Lower leg skin (tissue), 3 donors: ENCODE results near the gene PLEKHJ1.

ENCODE experiments used
- POLR2A ChIP-seq, 2 donors: fragments of 450-650 bp; IDR thresholded peaks; one replicate each; pipeline ENCODE4 v1.6.1; 2016 to 2017; ENCODE audit warnings: antibody characterized with exemption in 2 of 2, mild to moderate bottlenecking in 1 of 2, moderate library complexity in 1 of 2
- TF ChIP-seq, protein P1 (sequence below), 3 donors: fragments of 450-650 bp; IDR thresholded peaks; one replicate each; pipeline ENCODE4 v1.5.1; 2016; ENCODE audit warnings: antibody characterized with exemption in 3 of 3, mild to moderate bottlenecking in 3 of 3, moderate library complexity in 2 of 3

DNA sequence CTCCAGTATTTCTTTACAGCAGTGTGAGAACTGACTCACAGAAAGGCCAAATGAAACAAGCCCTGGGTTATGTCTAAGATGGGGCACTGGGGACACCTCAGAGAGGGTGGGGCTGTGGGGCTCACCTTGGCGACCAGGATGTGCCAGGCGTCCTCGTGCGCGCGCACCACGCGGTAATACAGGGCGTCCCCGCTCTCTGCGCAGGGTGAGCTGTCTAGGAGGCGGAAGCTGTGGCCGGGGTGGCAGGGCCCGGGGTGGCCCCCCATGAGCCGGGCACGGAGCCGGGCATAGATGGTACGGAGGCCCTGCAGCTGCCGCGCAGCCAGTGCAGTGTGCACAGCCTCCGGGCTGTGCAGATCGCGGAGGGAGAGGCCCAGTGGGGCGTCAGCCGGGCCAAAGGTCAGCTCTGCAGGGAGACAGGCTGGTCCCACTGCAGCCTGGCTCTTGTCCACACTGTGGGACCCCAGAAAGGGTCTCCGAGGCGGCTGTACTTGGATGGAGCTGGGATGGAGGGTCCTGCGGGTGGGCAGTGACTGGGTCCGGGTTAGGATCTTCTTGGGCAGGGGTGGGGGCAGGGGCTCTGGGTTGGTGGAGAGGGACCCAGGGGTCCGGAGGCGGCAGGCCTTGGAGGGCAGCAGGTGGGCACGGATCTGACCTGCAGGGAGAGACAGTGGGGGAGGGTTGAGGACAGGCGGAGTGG is 42.5 kb upstream of the PLEKHJ1 start:
- TF ChIP-seq, protein P1, sequence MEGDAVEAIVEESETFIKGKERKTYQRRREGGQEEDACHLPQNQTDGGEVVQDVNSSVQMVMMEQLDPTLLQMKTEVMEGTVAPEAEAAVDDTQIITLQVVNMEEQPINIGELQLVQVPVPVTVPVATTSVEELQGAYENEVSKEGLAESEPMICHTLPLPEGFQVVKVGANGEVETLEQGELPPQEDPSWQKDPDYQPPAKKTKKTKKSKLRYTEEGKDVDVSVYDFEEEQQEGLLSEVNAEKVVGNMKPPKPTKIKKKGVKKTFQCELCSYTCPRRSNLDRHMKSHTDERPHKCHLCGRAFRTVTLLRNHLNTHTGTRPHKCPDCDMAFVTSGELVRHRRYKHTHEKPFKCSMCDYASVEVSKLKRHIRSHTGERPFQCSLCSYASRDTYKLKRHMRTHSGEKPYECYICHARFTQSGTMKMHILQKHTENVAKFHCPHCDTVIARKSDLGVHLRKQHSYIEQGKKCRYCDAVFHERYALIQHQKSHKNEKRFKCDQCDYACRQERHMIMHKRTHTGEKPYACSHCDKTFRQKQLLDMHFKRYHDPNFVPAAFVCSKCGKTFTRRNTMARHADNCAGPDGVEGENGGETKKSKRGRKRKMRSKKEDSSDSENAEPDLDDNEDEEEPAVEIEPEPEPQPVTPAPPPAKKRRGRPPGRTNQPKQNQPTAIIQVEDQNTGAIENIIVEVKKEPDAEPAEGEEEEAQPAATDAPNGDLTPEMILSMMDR (IDR thresholded peaks at IDR 0.05): no peak
- no peak for TF ChIP-seq POLR2A (IDR thresholded peaks at IDR 0.05)
